ENCODE data around the gene RPL39L.
A peak's percentile ranks its signal among the peaks of the same experiment; 100 is the strongest.

Gene RPL39L

DNA sequence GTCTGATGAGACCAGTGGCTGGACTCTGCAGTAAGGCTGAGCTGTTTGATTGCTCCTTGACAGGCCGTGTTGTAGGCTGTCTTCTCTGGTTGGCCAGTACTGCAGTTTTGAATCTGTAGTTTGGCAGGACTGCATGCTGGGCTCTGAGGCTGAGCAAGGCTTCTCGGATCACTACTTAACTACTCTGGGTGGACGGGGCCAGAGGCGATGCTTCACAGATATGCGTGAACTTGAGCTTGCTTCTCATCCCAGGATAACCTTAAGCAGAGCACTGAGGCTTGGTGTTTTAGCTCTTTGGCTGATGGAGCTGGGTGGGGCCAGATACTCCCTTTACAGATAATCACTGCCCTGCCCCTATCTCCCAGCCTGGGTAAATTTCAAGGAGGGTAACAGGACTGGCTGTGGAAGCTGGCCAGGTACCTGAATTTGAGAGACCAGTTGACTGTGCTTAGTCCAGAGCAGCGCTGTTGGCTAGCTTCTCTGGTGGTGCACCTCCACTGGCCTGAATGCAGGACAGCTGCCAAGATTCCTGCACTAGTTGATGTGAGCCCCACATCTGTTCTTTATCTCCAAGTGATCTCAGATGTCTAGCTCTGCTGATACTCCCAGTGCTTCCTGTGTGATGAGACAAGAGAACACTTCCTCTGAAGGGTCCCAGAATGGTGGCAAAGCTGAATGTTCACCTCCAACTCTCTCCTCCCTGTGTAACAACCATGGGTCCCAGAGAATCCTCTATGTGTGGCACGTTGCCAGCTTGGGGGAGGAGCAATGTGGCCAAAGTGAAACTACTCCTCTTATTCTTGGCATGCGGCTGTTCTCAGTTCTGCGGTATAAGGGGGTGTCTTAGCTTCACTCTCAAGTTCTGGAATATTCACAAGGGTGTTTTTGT is 37.9 kb downstream of the RPL39L start:
- Mint-ChIP-seq H3K27me3 (no peaks in the 10 kb centered on the region), H3K4me3 (peak overlapping the region; percentile 53), H3K9me3 (peaks cover 13% of the 10 kb centered on the region), H3K27ac (peak overlapping the region; percentile 73), H3K36me3 (ENCODE audit: low read depth) (no peaks in the 10 kb centered on the region), H3K4me1 (ENCODE audit: low read depth) (peaks cover 10% of the 10 kb centered on the region)
- intact Hi-C loops (cut with micrococcal nuclease), result no loop called here

DNA sequence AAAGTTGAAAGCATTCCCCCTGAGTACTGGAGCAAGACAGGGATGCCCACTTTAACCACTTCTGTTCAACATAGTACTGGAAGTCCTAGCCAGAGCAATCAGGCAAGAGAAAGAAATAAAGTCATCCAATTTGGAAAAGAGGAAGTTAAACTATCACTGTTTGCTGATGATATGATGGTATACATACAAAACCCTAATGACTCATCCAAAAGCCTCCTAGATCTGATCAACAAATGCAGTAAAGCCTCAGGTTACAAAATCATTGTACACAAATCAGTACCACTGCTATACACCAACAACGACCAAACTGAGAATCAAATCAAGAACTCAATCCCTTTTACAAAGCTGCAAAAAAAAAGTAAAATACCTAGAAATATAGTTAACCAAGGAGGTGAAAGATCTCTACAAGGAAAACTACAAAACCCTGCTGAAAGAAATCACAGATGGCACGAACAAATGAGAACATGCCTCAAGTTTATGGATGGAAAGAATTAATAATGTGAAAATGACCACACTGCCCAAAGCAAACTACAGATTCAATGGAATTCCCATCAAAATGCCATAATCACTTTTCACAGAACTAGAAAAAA is 40.3 kb downstream of the RPL39L start:
- Mint-ChIP-seq H3K4me3 (no peak overlapping the region), H3K9me3 (peaks cover 22% of the 10 kb centered on the region), H3K36me3 (ENCODE audit: low read depth) (no peaks in the 10 kb centered on the region), H3K27me3 (no peaks in the 10 kb centered on the region), H3K27ac (no peak overlapping the region), H3K4me1 (ENCODE audit: low read depth) (peaks cover 10% of the 10 kb centered on the region)
- intact Hi-C loops (cut with micrococcal nuclease), result no loop called here

DNA sequence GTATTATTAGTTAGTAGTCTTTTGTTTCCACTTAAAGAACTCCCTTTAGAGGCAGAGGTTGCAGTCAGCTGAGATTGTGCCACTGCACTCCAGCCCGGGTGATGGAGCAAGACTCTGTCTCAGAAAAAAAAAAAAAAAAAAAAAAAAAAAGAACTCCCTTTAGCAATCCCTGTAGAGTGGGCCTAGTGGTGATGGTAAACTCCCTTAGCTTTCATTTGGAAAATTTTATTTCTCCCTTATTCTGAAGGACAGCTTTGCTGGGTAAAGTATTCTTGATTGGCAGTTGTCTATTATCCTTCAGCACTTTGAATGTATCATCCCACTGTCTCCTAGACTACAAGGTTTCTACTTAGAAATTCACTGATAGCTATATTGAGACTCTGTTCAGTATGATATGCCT is 46.0 kb downstream of the RPL39L start:
- no peaks in the 10 kb centered on the region for H3K27me3 Mint-ChIP-seq
- H3K9me3 Mint-ChIP-seq, result peaks cover 37% of the 10 kb centered on the region
- H3K4me3 Mint-ChIP-seq, result no peak overlapping the region
- intact Hi-C loops (cut with micrococcal nuclease), result no loop called here
- no peaks in the 10 kb centered on the region for H3K36me3 Mint-ChIP-seq (ENCODE audit: low read depth)
- no peaks in the 10 kb centered on the region for H3K4me1 Mint-ChIP-seq (ENCODE audit: low read depth)
- no peak overlapping the region for H3K27ac Mint-ChIP-seq

- intact Hi-C loops (cut with micrococcal nuclease), result no loop called here
- peaks cover 39% of the 10 kb centered on the region for H3K9me3 Mint-ChIP-seq
- H3K4me3 Mint-ChIP-seq, result no peak overlapping the region
- no peak overlapping the region for H3K27ac Mint-ChIP-seq
- H3K36me3 Mint-ChIP-seq (ENCODE audit: low read depth), result no peaks in the 10 kb centered on the region
- H3K27me3 Mint-ChIP-seq, result no peaks in the 10 kb centered on the region
- peaks cover 7% of the 10 kb centered on the region for H3K4me1 Mint-ChIP-seq (ENCODE audit: low read depth)
Measured at GRCh38 chr3:187088701-187089100, 50.6 kb downstream of the RPL39L start.

- no peaks in the 10 kb centered on the region for H3K27me3 Mint-ChIP-seq
- intact Hi-C loops (cut with micrococcal nuclease), result no loop called here
- H3K4me1 Mint-ChIP-seq (ENCODE audit: low read depth), result peaks cover 21% of the 10 kb centered on the region
- no peaks in the 10 kb centered on the region for H3K36me3 Mint-ChIP-seq (ENCODE audit: low read depth)
- no peak overlapping the region for H3K4me3 Mint-ChIP-seq
- H3K9me3 Mint-ChIP-seq, result peaks cover 31% of the 10 kb centered on the region
- H3K27ac Mint-ChIP-seq, result no peak overlapping the region
Measured at GRCh38 chr3:187086831-187087230, 52.5 kb downstream of the RPL39L start.

GRCh38 chr3:187085933-187086332 is 53.4 kb downstream of the RPL39L start:
- Mint-ChIP-seq H3K9me3 (peaks cover 31% of the 10 kb centered on the region), H3K27me3 (no peaks in the 10 kb centered on the region), H3K36me3 (ENCODE audit: low read depth) (no peaks in the 10 kb centered on the region), H3K4me3 (no peak overlapping the region), H3K4me1 (ENCODE audit: low read depth) (peaks cover 21% of the 10 kb centered on the region), H3K27ac (no peak overlapping the region)
- intact Hi-C loops (cut with micrococcal nuclease), result no loop called here

GRCh38 chr3:187085021-187085666 is 54.2 kb downstream of the RPL39L start:
- no peaks in the 10 kb centered on the region for H3K27me3 Mint-ChIP-seq
- H3K4me1 Mint-ChIP-seq (ENCODE audit: low read depth), result peaks cover 21% of the 10 kb centered on the region
- no peaks in the 10 kb centered on the region for H3K36me3 Mint-ChIP-seq (ENCODE audit: low read depth)
- peaks cover 31% of the 10 kb centered on the region for H3K9me3 Mint-ChIP-seq
- no peak overlapping the region for H3K27ac Mint-ChIP-seq
- no peak overlapping the region for H3K4me3 Mint-ChIP-seq
- intact Hi-C loops (cut with micrococcal nuclease), result no loop called here

- H3K27ac Mint-ChIP-seq, result no peak overlapping the region
- no peak overlapping the region for H3K4me3 Mint-ChIP-seq
Measured at GRCh38 chr3:187084580-187084979, 54.7 kb downstream of the RPL39L start.

DNA sequence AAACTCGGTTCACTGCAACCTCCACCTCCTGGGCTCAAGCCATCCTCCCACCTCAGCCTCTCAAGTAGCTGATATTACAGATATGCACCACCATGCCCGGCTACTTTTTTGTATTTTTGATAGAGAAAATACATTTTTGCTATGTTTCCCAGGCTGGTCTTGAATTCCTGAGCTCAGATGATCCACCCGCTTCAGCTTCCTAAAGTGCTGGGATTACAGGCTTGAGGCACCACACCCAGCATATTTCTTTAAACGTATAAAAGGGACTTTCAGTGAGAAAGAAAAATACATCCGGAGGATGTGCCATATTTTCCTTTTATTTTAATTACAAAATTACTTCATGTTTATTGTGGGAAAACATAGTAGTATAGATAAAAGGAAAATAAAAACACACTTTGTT is 55.2 kb downstream of the RPL39L start:
- Mint-ChIP-seq H3K36me3 (ENCODE audit: low read depth) (peaks cover 10% of the 10 kb centered on the region), H3K27ac (no peak overlapping the region), H3K4me1 (ENCODE audit: low read depth) (peaks cover 21% of the 10 kb centered on the region), H3K9me3 (peaks cover 23% of the 10 kb centered on the region), H3K27me3 (no peaks in the 10 kb centered on the region), H3K4me3 (no peak overlapping the region)
- intact Hi-C loops (cut with micrococcal nuclease), result no loop called here

More at GRCh38 chr3:187084580-187084979, 54.7 kb downstream of the RPL39L start:
- H3K4me1 Mint-ChIP-seq (ENCODE audit: low read depth), result peaks cover 21% of the 10 kb centered on the region
- H3K9me3 Mint-ChIP-seq, result peaks cover 28% of the 10 kb centered on the region
- H3K27me3 Mint-ChIP-seq, result no peaks in the 10 kb centered on the region
- H3K36me3 Mint-ChIP-seq (ENCODE audit: low read depth), result peaks cover 5% of the 10 kb centered on the region
- intact Hi-C loops (cut with micrococcal nuclease), result no loop called here

- peaks cover 21% of the 10 kb centered on the region for H3K4me1 Mint-ChIP-seq (ENCODE audit: low read depth)
Measured at GRCh38 chr3:187082758-187083375, 56.4 kb downstream of the RPL39L start.

DNA sequence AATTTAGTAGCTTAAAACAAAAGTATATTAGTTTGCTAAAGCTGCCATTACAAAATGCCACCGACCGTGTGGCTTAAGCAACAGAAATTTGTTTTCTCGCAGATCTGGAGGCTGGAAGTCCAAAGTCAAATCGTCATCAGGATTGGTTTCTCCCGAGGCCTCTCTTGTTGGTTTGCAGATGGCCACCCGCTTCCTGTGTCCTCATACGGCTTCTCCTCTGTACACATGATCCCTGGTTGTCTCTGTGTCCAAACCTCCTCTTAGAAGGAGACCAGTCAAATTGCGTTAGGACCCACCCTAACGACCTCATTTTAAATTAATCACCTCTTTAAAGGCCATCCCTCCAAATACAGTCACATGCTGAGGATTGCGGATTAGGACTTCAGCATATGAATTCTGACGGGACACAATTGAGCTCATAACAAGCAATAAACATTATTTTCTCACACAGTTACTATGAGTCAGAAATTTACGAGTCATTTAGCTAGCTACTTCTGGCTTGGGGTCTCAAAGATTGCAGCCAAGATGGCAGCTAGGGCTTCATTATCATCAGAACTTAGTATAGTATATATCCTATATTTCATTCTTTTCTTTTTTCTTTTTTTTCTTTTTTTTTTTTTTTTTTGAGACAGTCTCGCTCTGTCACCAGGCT is 58.4 kb downstream of the RPL39L start:
- intact Hi-C loops (cut with micrococcal nuclease), result no loop called here
- Mint-ChIP-seq H3K27me3 (no peaks in the 10 kb centered on the region), H3K9me3 (no peaks in the 10 kb centered on the region), H3K4me3 (no peak overlapping the region), H3K36me3 (ENCODE audit: low read depth) (peaks cover 42% of the 10 kb centered on the region), H3K27ac (no peak overlapping the region), H3K4me1 (ENCODE audit: low read depth) (peaks cover 21% of the 10 kb centered on the region)

More at GRCh38 chr3:187082758-187083375, 56.4 kb downstream of the RPL39L start:
- Mint-ChIP-seq H3K9me3 (peaks cover 11% of the 10 kb centered on the region), H3K27me3 (no peaks in the 10 kb centered on the region), H3K36me3 (ENCODE audit: low read depth) (peaks cover 22% of the 10 kb centered on the region), H3K27ac (peak overlapping the region; percentile 85), H3K4me3 (no peak overlapping the region)
- intact Hi-C loops (cut with micrococcal nuclease), result no loop called here

DNA sequence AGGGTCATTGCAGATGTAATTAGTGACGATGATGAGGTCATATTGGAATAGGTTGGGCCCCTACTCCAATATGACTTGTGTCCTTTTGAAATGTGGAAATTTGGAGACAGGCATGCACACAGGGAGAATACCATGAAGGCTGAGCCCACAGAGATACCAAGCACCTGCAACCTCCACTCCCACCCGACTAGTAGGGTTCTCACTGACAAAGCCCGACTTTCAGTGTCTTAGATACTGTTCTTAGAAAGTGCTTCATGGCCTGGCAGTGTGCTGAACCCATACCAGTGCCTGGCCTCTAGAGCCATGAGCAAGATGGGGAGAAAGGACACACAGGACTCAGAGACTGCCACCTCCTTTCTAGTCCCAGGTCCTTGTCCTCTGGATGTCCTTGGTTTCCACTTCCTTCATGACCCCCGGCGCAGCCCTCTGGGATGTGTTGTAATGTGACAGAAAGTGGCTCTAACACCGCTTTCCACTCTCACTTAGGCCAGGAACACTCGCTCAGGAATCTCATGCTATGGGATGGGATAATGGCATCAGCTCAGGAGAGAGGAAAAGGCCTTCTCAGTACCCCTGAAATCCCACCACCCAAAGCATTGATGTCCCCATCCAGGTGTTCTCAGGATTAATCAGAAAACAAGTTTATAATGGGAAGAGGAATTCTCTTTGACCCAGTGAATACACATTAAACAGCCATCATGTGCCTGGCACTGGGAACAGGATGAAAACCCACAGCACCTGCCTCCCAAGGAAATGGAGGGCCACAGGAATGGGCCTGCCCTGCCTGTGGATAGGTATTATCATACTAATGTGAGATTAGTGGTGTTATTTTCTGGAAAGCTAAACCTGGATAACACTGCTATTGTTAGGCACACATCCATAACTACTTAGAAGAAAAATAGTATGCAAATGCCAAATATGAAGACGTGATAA is 59.9 kb downstream of the RPL39L start:
- Mint-ChIP-seq H3K27ac (no peak overlapping the region), H3K4me1 (ENCODE audit: low read depth) (peaks cover 14% of the 10 kb centered on the region), H3K4me3 (no peak overlapping the region), H3K9me3 (no peaks in the 10 kb centered on the region), H3K27me3 (no peaks in the 10 kb centered on the region), H3K36me3 (ENCODE audit: low read depth) (peaks cover 57% of the 10 kb centered on the region)
- intact Hi-C loops (cut with micrococcal nuclease), result no loop called here

DNA sequence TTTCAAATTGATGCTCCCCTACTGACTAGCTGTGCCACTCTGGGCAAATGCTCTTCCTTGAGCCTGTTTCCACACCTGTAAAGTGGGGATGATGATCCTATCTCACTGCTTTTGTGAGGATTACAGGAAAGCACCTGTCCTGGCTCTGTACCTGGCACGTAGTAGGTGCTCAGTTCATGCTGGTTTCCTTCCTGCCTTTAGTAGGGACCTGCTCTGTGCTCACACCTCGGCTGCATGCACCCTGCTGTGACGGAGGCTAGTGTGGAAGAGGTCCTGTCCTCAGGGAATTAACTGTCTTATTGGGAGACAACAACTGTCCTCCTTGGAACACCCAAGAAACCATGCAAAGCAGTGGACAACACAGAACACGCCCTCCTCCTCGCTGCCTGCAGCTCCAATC is 61.8 kb downstream of the RPL39L start:
- H3K4me1 Mint-ChIP-seq (ENCODE audit: low read depth), result peaks cover 8% of the 10 kb centered on the region
- H3K27me3 Mint-ChIP-seq, result no peaks in the 10 kb centered on the region
- H3K36me3 Mint-ChIP-seq (ENCODE audit: low read depth), result peaks cover 75% of the 10 kb centered on the region
- intact Hi-C loops (cut with micrococcal nuclease), result no loop called here
- no peak overlapping the region for H3K4me3 Mint-ChIP-seq
- H3K9me3 Mint-ChIP-seq, result no peaks in the 10 kb centered on the region
- no peak overlapping the region for H3K27ac Mint-ChIP-seq

All from dendritic cell treated with granulocyte-macrophage colony-stimulating factor and Interleukin-4, amounts not matched to agents 40 ng/mL and 50 ng/mL, for 4 days (primary cell).